ENCODE measurements around the gene TCP1. TPM values are rescaled to one million over a fixed set of nuclear protein-coding genes. Genes with fewer than 3 reads are reported as not detected.

TCP1 gene
- total and polyA plus RNA-seq, 2 experiments from 2014 or later = 222 to 346 TPM

GRCh38 chr6:159817951-159818739, 28.7 kb upstream of the TCP1 start:
- no peaks in the 10 kb centered on the region for H3K9me2 ChIP-seq (ENCODE audit: insufficient read depth)
- no peaks in the 10 kb centered on the region for H4K20me1 ChIP-seq (replicated peaks; ENCODE audit: insufficient read depth)
- DNase-seq (ENCODE audit: low spot score) (no peak), ATAC-seq (no peak)
- H3F3A ChIP-seq (replicated peaks; ENCODE audit: low read depth) = no peaks in the 10 kb centered on the region
- H3K36me3 ChIP-seq (ENCODE audit: insufficient read depth) = no peaks in the 10 kb centered on the region
- H2AFZ ChIP-seq = no peak overlapping the region
- H3K4me2 ChIP-seq = no peak overlapping the region
- no peak overlapping the region for H3K4me3 ChIP-seq
- no peaks in the 10 kb centered on the region for H3K4me1 ChIP-seq (ENCODE audit: insufficient read depth)
- Mint-ChIP-seq H3K36me3 (ENCODE audit: low read depth) (no peaks in the 10 kb centered on the region; the same call in 2 of the 3 replicates), H3K4me3 (no peak overlapping the region), H3K27me3 (ENCODE audit: insufficient read depth, low read depth, poor library complexity) (peaks cover 29% of the 10 kb centered on the region), H3K9me3 (no peaks in the 10 kb centered on the region), H3K4me1 (peaks cover 26% of the 10 kb centered on the region), H3K27ac (no peak overlapping the region)
- H3K27me3 ChIP-seq (ENCODE audit: insufficient read depth) = no peaks in the 10 kb centered on the region
- no peak overlapping the region for H3K27ac ChIP-seq (ENCODE audit: low read depth)
- no peaks in the 10 kb centered on the region for H3K79me2 ChIP-seq (replicated peaks; ENCODE audit: insufficient read depth)
- no peak for TF ChIP-seq EZH2 (IDR thresholded peaks at IDR 0.05; ENCODE audit: low read depth, unreplicated experiment)
- no peak for TF ChIP-seq CREB1 (CRISPR knock-in tag; IDR thresholded peaks at IDR 0.05; ENCODE audit: low read depth)
- no peak for TF ChIP-seq POLR2AphosphoS5 (IDR thresholded peaks at IDR 0.05; ENCODE audit: low read depth)
- TF ChIP-seq STAT1 (IDR thresholded peaks at IDR 0.05; ENCODE audit: unreplicated experiment) = no peak
- TF ChIP-seq ZNF114 (CRISPR knock-in tag; IDR thresholded peaks at IDR 0.05) = no peak
- no peak for TF ChIP-seq NANOG (IDR thresholded peaks at IDR 0.05; ENCODE audit: borderline replicate concordance)
- TF ChIP-seq, protein P1, sequence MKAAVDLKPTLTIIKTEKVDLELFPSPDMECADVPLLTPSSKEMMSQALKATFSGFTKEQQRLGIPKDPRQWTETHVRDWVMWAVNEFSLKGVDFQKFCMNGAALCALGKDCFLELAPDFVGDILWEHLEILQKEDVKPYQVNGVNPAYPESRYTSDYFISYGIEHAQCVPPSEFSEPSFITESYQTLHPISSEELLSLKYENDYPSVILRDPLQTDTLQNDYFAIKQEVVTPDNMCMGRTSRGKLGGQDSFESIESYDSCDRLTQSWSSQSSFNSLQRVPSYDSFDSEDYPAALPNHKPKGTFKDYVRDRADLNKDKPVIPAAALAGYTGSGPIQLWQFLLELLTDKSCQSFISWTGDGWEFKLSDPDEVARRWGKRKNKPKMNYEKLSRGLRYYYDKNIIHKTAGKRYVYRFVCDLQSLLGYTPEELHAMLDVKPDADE (IDR thresholded peaks at IDR 0.05) = no peak
- no peak for TF ChIP-seq JUNB (IDR thresholded peaks at IDR 0.05; ENCODE audit: unreplicated experiment)
- TF ChIP-seq ZNF331 (CRISPR knock-in tag; IDR thresholded peaks at IDR 0.05; ENCODE audit: low read depth) = no peak
- TF ChIP-seq CTCF (conservative IDR thresholded peaks at IDR 0.05; ENCODE audit: low read depth in 2 of 2) = no peak
- TF ChIP-seq EZH2phosphoT487 (IDR thresholded peaks at IDR 0.05; ENCODE audit: unreplicated experiment) = no peak
- TF ChIP-seq REST (IDR thresholded peaks at IDR 0.05; ENCODE audit: unreplicated experiment) = no peak
- TF ChIP-seq, protein P2, sequence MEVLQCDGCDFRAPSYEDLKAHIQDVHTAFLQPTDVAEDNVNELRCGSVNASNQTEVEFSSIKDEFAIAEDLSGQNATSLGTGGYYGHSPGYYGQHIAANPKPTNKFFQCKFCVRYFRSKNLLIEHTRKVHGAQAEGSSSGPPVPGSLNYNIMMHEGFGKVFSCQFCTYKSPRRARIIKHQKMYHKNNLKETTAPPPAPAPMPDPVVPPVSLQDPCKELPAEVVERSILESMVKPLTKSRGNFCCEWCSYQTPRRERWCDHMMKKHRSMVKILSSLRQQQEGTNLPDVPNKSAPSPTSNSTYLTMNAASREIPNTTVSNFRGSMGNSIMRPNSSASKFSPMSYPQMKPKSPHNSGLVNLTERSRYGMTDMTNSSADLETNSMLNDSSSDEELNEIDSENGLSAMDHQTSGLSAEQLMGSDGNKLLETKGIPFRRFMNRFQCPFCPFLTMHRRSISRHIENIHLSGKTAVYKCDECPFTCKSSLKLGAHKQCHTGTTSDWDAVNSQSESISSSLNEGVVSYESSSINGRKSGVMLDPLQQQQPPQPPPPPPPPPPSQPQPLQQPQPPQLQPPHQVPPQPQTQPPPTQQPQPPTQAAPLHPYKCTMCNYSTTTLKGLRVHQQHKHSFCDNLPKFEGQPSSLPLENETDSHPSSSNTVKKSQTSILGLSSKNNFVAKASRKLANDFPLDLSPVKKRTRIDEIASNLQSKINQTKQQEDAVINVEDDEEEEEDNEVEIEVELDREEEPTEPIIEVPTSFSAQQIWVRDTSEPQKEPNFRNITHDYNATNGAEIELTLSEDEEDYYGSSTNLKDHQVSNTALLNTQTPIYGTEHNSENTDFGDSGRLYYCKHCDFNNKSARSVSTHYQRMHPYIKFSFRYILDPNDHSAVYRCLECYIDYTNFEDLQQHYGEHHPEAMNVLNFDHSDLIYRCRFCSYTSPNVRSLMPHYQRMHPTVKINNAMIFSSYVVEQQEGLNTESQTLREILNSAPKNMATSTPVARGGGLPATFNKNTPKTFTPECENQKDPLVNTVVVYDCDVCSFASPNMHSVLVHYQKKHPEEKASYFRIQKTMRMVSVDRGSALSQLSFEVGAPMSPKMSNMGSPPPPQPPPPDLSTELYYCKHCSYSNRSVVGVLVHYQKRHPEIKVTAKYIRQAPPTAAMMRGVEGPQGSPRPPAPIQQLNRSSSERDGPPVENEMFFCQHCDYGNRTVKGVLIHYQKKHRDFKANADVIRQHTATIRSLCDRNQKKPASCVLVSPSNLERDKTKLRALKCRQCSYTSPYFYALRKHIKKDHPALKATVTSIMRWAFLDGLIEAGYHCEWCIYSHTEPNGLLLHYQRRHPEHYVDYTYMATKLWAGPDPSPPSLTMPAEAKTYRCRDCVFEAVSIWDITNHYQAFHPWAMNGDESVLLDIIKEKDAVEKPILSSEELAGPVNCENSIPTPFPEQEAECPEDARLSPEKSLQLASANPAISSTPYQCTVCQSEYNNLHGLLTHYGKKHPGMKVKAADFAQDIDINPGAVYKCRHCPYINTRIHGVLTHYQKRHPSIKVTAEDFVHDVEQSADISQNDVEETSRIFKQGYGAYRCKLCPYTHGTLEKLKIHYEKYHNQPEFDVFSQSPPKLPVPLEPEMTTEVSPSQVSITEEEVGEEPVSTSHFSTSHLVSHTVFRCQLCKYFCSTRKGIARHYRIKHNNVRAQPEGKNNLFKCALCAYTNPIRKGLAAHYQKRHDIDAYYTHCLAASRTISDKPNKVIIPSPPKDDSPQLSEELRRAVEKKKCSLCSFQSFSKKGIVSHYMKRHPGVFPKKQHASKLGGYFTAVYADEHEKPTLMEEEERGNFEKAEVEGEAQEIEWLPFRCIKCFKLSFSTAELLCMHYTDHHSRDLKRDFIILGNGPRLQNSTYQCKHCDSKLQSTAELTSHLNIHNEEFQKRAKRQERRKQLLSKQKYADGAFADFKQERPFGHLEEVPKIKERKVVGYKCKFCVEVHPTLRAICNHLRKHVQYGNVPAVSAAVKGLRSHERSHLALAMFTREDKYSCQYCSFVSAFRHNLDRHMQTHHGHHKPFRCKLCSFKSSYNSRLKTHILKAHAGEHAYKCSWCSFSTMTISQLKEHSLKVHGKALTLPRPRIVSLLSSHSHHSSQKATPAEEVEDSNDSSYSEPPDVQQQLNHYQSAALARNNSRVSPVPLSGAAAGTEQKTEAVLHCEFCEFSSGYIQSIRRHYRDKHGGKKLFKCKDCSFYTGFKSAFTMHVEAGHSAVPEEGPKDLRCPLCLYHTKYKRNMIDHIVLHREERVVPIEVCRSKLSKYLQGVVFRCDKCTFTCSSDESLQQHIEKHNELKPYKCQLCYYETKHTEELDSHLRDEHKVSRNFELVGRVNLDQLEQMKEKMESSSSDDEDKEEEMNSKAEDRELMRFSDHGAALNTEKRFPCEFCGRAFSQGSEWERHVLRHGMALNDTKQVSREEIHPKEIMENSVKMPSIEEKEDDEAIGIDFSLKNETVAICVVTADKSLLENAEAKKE (CRISPR knock-in tag; IDR thresholded peaks at IDR 0.05) = no peak

Measured in GM23338 (cell line).